Lung (tissue), 12 donors: ENCODE data around the gene KRT20. TPM values are rescaled to one million over a fixed set of nuclear protein-coding genes. Genes with fewer than 3 reads are reported as not detected.

ENCODE experiments used
- ATAC-seq: fragments of 200-7000 bp; cut with Tn5 transposase; one replicate; pipeline ENCODE4 v1.9.1; 2020; ENCODE audit warnings: moderate number of reproducible peaks; ENCODE audit not compliant: insufficient read depth, low FRiP score
- DNase-seq, 3 donors: peaks; one replicate each; pipeline ENCODE4 v3.0.0-alpha.2; 2013 to 2017
- H3K27ac ChIP-seq, 2 donors: one replicate each; pipeline ENCODE4 v1.5.1; 2013; ENCODE audit warnings: mild to moderate bottlenecking in 2 of 2, moderate library complexity in 2 of 2, control low read depth in 1 of 2, inconsistent platforms in 1 of 2, low read depth in 1 of 2, low read length in 1 of 2
- H3K27me3 ChIP-seq, 3 donors: one replicate each; pipeline ENCODE4 v1.5.1; 2013; ENCODE audit warnings: low read length in 2 of 3; ENCODE audit not compliant: control insufficient read depth in 3 of 3, insufficient read depth in 3 of 3
- H3K36me3 ChIP-seq, 4 donors: one replicate each; pipeline ENCODE4 v1.5.1; 2013; ENCODE audit warnings: low read length in 4 of 4, mild to moderate bottlenecking in 1 of 4, moderate library complexity in 1 of 4; ENCODE audit not compliant: control insufficient read depth in 4 of 4, insufficient read depth in 4 of 4
- H3K4me1 ChIP-seq, 5 donors: one replicate each; pipeline ENCODE4 v1.5.1; 2013; ENCODE audit warnings: low read length in 5 of 5, mild to moderate bottlenecking in 2 of 5, moderate library complexity in 1 of 5; ENCODE audit not compliant: control insufficient read depth in 5 of 5, insufficient read depth in 5 of 5
- H3K4me3 ChIP-seq: one replicate; pipeline ENCODE4 v1.5.1; 2013; ENCODE audit warnings: mild to moderate bottlenecking, control low read depth, moderate library complexity
- H3K9ac ChIP-seq, 2 donors: one replicate each; pipeline ENCODE4 v1.5.1; 2013; ENCODE audit warnings: low read length in 2 of 2, control low read depth in 1 of 2; ENCODE audit not compliant: insufficient read depth in 1 of 2
- H3K9me3 ChIP-seq, 4 donors: one replicate each; pipeline ENCODE4 v1.5.1; 2013; ENCODE audit warnings: low read length in 3 of 4, mild to moderate bottlenecking in 1 of 4, moderate library complexity in 1 of 4; ENCODE audit not compliant: control insufficient read depth in 4 of 4, insufficient read depth in 3 of 4
- WGBS, 2 donors: extraction: QIAGEN DNeasy Blood & Tissue Kit; methylation state at CpG; one replicate each; pipeline ENCODE4 v1.1.7; 2013; 5-methylcytosine and 5-hydroxymethylcytosine counted together
- polyA plus RNA-seq, 2 donors: library from polyadenylated mRNA; stranded (reverse); fragments of 200-250 nt; gene quantifications; one replicate each; pipeline ENCODE4 v1.2.1, GENCODE V29; 2013
- total RNA-seq, 2 donors: library from RNA; depleted of rRNA in 1 of 2; stranded (reverse); fragments of >200 nt in 1 of 2; gene quantifications; one replicate each; pipeline ENCODE4 v1.2.1, GENCODE V29; 2014 to 2021
- TF ChIP-seq, protein P1 (sequence below): IDR thresholded peaks from 2 replicates; pipeline ENCODE4 v1.5.1; 2012; ENCODE audit warnings: mild to moderate bottlenecking; ENCODE audit errors: control extremely low read depth, extremely low read depth
- donor health status: control.
- donor health status: control.
- donor health status: Bipolar disorder and iron deficiency.
- donor health status: healthy.
- donor health status: DM: yes; HTN: yes; CAD: no.

Gene KRT20
- total and polyA plus RNA-seq, 4 donors: 0.24 to 0.31 TPM; not detected in 2

DNA sequence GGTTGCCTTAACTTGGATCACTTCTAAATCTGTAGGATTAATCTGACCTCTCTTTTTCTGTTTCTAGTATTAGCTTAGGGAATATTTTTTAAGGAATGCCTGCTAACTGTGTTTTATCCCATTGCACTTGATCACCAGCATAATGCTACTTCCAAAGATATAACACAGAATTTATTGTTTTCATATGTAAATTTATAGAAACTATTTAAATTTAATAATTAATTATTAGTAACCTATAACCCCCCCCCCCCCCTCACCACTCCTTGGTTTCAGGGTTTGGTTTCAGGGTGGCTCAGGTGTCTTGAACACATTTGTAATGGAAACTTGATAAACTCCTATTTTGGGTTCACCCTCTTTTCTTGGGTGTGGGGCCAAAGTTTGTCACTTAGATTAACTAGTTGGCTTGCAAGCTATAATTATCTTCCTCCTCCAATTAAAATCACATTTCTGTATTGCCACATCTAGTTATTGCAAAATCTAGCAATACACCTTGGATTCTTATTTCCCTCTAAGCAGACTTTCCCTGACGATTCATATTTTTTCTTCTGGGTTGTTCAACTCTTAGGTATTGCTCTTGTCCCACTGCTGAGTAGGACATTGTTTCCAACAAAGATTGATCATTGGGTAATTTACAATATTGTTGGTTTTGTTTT is 36.3 kb downstream of the KRT20 start:
- Histone ChIP-seq H3K9ac (no peak overlapping the region), H3K4me1 (no peaks in the 10 kb centered on the region), H3K4me3 (no peak overlapping the region), H3K27ac (no peak overlapping the region), H3K36me3 (no peaks in the 10 kb centered on the region), H3K9me3 (no peaks in the 10 kb centered on the region), H3K27me3 (peaks cover 0 to 5% (median 0%) of the 10 kb centered on the region in 3 donors)
- WGBS, 2 donors: 72 to 85% methylated on average over 1 of the region's 1 CpG
- TF ChIP-seq, protein P1, sequence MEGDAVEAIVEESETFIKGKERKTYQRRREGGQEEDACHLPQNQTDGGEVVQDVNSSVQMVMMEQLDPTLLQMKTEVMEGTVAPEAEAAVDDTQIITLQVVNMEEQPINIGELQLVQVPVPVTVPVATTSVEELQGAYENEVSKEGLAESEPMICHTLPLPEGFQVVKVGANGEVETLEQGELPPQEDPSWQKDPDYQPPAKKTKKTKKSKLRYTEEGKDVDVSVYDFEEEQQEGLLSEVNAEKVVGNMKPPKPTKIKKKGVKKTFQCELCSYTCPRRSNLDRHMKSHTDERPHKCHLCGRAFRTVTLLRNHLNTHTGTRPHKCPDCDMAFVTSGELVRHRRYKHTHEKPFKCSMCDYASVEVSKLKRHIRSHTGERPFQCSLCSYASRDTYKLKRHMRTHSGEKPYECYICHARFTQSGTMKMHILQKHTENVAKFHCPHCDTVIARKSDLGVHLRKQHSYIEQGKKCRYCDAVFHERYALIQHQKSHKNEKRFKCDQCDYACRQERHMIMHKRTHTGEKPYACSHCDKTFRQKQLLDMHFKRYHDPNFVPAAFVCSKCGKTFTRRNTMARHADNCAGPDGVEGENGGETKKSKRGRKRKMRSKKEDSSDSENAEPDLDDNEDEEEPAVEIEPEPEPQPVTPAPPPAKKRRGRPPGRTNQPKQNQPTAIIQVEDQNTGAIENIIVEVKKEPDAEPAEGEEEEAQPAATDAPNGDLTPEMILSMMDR: no peak
- ATAC-seq (no peak), DNase-seq (no peak)

DNA sequence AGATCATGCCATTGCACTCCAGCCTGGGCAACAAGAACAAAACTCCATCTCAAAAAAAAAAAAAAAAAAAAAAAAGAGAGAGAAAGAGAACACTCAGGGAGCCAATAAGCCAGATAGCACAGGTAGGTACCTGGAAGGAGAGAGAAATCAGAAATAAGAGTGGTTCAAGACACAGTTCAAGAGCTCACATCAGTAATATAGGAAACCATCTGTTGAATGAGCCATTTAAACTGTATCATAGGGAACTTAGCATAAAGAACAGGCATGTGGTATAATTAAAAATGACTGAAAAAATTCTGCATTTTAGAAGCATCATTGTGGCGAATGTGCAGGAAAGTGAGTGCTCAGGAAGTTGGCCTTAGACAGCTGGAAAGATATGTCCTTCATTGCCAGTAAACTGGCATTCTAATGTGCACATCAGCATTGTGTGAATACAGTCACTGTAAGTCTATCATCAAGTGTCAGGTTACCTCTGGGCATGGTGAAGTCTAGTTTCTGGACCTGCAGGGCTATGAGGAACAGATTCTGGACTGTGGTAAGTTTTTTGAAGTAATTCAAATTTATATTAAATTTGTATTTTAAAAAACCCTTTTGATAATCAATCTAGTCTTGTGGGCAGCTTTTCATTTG is 38.4 kb downstream of the KRT20 start:
- H3K27ac ChIP-seq: no peak overlapping the region
- H3K4me3 ChIP-seq: no peak overlapping the region
- no peak for ATAC-seq
- no peak overlapping the region for H3K9ac ChIP-seq
- H3K9me3 ChIP-seq: no peaks in the 10 kb centered on the region
- H3K27me3 ChIP-seq: peaks cover 0 to 3% (median 0%) of the 10 kb centered on the region in 3 donors
- TF ChIP-seq, protein P1: no peak
- no peaks in the 10 kb centered on the region for H3K4me1 ChIP-seq
- H3K36me3 ChIP-seq: no peaks in the 10 kb centered on the region
- no peak for DNase-seq
- 55 to 84% methylated on average over 1 of the region's 1 CpG for WGBS, 2 donors

DNA sequence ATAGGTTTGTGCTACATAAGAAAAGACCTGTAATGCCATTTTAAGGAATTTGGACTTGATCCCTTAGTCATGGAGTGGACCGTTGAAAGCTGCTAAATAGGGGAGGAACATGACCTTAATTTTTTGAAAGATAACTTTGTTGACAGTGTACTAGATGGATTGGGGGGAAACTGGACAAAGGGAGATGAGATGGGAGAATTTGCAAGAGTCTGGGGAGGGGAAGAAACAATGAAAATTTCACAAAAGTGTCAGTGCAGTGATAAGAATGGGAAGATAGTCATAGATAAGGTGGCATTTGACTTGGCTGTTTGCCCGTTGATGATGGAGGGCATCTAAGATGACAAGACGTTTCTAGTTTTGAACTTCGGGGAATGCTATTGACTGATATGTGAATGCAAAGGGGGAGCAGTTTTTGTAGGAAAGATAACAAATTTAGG is 40.4 kb downstream of the KRT20 start:
- Histone ChIP-seq H3K9me3 (no peaks in the 10 kb centered on the region), H3K4me1 (no peaks in the 10 kb centered on the region), H3K36me3 (no peaks in the 10 kb centered on the region), H3K27me3 (peaks cover 0 to 3% (median 0%) of the 10 kb centered on the region in 3 donors), H3K27ac (no peak overlapping the region), H3K4me3 (no peak overlapping the region), H3K9ac (no peak overlapping the region)
- DNase-seq (no peak), ATAC-seq (no peak)
- 77 to 80% methylated on average over 4 of the region's 4 CpGs for WGBS, 2 donors
- TF ChIP-seq, protein P1: no peak
